GM12892 (cell line): ENCODE data around the gene ELOVL5.

ENCODE experiments used
- POLR2A ChIP-seq: IDR thresholded peaks from 2 replicates; pipeline ENCODE4 v1.6.1; 2011; ENCODE audit warnings: low read depth, low read length, control low read depth
- POLR2AphosphoS5 ChIP-seq: IDR thresholded peaks from 2 replicates; pipeline ENCODE4 v1.6.1; 2011; ENCODE audit warnings: low read depth, low read length, control low read depth

DNA sequence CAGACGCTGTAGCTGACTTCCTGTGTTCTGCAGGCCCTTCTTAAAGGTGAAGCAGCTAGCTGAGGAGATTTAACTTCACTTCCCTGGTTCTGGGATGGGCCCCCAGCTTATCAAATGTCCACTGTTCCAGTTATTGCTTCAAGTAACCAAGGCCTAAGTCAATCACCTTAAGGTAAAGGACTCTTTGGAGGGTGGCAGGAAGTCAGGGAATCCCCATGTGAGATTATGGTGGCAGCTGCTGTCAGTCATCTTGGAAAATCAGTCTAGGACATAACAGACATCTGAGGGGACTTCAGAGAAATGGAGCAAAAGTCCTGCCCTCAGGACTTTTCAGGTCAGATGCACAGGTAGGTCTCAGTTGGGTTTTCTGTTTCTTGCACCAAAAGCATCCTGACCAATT, 3.8 kb downstream of the ELOVL5 start:
- TF ChIP-seq POLR2AphosphoS5: no peak
- TF ChIP-seq POLR2A: no peak
